ENCODE results near the gene SOX30. TPM values are rescaled to one million over a fixed set of nuclear protein-coding genes. Genes with fewer than 3 reads are reported as not detected.

Gene SOX30
- total RNA-seq, 1 experiment from 2014 or later = 0.46 TPM

DNA sequence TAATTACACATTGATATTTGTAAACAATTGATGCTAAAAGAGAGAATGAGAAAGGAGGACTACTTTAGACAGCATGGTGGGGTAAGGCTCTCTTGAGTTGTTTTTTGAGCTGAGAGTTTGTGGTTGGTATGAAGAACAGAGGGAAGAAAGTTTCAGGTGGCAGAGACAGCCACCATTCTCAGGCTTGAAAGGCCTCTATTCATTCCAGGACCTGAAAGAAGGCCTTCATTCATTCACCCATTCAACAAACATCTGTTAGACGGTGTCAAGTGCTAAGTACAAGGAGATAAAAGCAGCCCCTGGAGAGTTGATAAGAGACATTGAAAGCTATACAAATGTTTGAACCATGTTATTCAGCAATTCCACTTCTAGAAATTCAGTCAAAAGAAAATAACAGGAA lies 55.0 kb downstream of the SOX30 start (continued):
- TF ChIP-seq, protein P1, sequence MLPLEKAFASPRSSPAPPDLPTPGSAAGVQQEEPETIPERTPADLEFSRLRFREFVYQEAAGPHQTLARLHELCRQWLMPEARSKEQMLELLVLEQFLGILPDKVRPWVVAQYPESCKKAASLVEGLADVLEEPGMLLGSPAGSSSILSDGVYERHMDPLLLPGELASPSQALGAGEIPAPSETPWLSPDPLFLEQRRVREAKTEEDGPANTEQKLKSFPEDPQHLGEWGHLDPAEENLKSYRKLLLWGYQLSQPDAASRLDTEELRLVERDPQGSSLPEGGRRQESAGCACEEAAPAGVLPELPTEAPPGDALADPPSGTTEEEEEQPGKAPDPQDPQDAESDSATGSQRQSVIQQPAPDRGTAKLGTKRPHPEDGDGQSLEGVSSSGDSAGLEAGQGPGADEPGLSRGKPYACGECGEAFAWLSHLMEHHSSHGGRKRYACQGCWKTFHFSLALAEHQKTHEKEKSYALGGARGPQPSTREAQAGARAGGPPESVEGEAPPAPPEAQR (CRISPR knock-in tag; IDR thresholded peaks at IDR 0.05) = no peak

DNA sequence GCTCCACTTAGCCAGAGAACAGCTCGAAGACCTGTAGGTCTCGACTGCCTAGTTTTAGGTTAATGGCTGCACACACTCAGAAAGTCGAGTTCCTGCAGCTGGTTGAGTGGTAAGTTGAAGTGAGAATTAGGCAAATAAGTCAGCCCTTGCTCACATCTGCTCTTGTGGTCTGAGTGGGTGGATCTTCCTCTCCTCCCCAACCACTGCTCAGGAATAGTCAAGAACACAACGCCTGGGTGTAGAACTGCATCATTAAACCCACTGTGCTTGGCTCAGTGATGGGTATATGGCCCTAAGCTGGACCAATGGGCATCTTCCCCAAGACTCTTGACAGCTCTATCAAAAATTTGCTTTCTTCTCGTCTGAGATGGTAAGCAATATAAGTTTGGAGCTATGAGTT lies 55.8 kb downstream of the SOX30 start:
- POLR2A ChIA-PET = no interaction called here
- peaks cover 6% of the 10 kb centered on the region for H3K4me1 Mint-ChIP-seq
- no peak overlapping the region for H3K27ac Mint-ChIP-seq
- DNase-seq (ENCODE audit: low spot score) (no peak), ATAC-seq (no peak)
- H3K36me3 Mint-ChIP-seq = no peaks in the 10 kb centered on the region
- TF ChIP-seq, protein P2, sequence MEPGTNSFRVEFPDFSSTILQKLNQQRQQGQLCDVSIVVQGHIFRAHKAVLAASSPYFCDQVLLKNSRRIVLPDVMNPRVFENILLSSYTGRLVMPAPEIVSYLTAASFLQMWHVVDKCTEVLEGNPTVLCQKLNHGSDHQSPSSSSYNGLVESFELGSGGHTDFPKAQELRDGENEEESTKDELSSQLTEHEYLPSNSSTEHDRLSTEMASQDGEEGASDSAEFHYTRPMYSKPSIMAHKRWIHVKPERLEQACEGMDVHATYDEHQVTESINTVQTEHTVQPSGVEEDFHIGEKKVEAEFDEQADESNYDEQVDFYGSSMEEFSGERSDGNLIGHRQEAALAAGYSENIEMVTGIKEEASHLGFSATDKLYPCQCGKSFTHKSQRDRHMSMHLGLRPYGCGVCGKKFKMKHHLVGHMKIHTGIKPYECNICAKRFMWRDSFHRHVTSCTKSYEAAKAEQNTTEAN (CRISPR knock-in tag; IDR thresholded peaks at IDR 0.05) = no peak
- no peak for TF ChIP-seq SP1 (CRISPR knock-in tag; conservative IDR thresholded peaks at IDR 0.05)
- TF ChIP-seq ZNF219 (CRISPR knock-in tag; IDR thresholded peaks at IDR 0.05; ENCODE audit: borderline replicate concordance) = no peak
- no peak for TF ChIP-seq OVOL2 (CRISPR knock-in tag; IDR thresholded peaks at IDR 0.05; ENCODE audit: borderline replicate concordance)
- TF ChIP-seq, protein P3, sequence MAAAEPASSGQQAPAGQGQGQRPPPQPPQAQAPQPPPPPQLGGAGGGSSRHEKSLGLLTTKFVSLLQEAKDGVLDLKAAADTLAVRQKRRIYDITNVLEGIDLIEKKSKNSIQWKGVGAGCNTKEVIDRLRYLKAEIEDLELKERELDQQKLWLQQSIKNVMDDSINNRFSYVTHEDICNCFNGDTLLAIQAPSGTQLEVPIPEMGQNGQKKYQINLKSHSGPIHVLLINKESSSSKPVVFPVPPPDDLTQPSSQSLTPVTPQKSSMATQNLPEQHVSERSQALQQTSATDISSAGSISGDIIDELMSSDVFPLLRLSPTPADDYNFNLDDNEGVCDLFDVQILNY (CRISPR knock-in tag; IDR thresholded peaks at IDR 0.05) = no peak
- TF ChIP-seq FOXJ3 (CRISPR knock-in tag; IDR thresholded peaks at IDR 0.05; ENCODE audit: borderline replicate concordance) = no peak
- no peak for TF ChIP-seq ZNF416 (CRISPR knock-in tag; IDR thresholded peaks at IDR 0.05)
- TF ChIP-seq ZNF317 (CRISPR knock-in tag; IDR thresholded peaks at IDR 0.05; ENCODE audit: borderline replicate concordance, low read depth) = no peak
- TF ChIP-seq, protein P4, sequence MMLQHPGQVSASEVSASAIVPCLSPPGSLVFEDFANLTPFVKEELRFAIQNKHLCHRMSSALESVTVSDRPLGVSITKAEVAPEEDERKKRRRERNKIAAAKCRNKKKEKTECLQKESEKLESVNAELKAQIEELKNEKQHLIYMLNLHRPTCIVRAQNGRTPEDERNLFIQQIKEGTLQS (CRISPR knock-in tag; conservative IDR thresholded peaks at IDR 0.05) = no peak
- TF ChIP-seq, protein P5, sequence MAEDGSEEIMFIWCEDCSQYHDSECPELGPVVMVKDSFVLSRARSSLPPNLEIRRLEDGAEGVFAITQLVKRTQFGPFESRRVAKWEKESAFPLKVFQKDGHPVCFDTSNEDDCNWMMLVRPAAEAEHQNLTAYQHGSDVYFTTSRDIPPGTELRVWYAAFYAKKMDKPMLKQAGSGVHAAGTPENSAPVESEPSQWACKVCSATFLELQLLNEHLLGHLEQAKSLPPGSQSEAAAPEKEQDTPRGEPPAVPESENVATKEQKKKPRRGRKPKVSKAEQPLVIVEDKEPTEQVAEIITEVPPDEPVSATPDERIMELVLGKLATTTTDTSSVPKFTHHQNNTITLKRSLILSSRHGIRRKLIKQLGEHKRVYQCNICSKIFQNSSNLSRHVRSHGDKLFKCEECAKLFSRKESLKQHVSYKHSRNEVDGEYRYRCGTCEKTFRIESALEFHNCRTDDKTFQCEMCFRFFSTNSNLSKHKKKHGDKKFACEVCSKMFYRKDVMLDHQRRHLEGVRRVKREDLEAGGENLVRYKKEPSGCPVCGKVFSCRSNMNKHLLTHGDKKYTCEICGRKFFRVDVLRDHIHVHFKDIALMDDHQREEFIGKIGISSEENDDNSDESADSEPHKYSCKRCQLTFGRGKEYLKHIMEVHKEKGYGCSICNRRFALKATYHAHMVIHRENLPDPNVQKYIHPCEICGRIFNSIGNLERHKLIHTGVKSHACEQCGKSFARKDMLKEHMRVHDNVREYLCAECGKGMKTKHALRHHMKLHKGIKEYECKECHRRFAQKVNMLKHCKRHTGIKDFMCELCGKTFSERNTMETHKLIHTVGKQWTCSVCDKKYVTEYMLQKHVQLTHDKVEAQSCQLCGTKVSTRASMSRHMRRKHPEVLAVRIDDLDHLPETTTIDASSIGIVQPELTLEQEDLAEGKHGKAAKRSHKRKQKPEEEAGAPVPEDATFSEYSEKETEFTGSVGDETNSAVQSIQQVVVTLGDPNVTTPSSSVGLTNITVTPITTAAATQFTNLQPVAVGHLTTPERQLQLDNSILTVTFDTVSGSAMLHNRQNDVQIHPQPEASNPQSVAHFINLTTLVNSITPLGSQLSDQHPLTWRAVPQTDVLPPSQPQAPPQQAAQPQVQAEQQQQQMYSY (CRISPR knock-in tag; IDR thresholded peaks at IDR 0.05) = no peak
- CTCF ChIA-PET = interaction anchor here (1.4 kb wide), 1 partner anchor 268 kb away, joined by 3 read pairs; no protein-coding TSS in a partner anchor
- H3K9me3 Mint-ChIP-seq = 0 out of 2 replicates have a peak, but pooled peaks cover 3% of the 10 kb centered on the region
- no peak overlapping the region for H3K4me3 Mint-ChIP-seq
- no peaks in the 10 kb centered on the region for H3K27me3 Mint-ChIP-seq (ENCODE audit: low read depth)

DNA sequence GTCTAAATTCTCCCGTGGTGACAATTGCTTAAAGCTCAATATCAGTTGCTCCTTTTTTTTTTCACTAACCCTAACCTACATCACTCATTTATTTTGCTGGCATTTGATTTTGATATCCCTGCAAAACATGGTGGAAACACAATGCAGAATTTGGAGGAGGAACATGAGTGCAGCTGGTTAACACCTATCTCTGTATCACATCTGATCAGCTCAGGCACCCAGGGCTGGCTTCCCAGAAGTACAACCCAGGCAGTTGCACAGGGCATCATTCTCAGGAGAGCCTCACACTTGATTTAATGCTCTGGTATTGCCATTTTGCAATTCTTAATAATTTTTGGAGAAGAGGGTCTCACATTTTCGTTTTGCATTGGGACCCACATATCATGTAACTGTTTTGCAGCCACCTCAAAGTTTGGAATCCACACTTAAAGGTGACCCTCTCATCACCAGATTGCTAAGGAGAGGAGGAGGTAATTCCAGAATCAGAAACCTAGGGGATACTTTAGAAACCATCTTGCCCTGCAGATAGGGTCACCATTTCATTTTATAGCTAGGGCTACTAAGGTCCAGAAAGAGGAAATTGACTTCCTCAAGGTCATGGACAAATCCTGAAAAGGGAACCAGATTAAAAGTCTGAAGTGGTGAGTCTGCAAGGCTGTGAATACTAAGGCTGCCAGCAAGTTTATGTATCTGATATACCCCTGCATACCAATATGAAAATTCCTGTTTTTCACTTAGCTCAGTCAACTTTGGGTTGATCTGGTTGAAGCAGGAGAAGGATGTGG lies 57.4 kb downstream of the SOX30 start:
- H3K9me3 Mint-ChIP-seq = 0 out of 2 replicates have a peak, but pooled peaks cover 3% of the 10 kb centered on the region
- DNase-seq (ENCODE audit: low spot score) (no peak), ATAC-seq (no peak)
- no peak overlapping the region for H3K27ac Mint-ChIP-seq
- no peaks in the 10 kb centered on the region for H3K36me3 Mint-ChIP-seq
- H3K4me1 Mint-ChIP-seq = peaks cover 6% of the 10 kb centered on the region
- ChIA-PET CTCF (no interaction called here), POLR2A (no interaction called here)
- H3K27me3 Mint-ChIP-seq (ENCODE audit: low read depth) = no peaks in the 10 kb centered on the region
- H3K4me3 Mint-ChIP-seq = no peak overlapping the region
- no peak for TF ChIP-seq ZNF219 (CRISPR knock-in tag; IDR thresholded peaks at IDR 0.05; ENCODE audit: borderline replicate concordance)
- no peak for TF ChIP-seq ZNF671 (CRISPR knock-in tag; IDR thresholded peaks at IDR 0.05)
- TF ChIP-seq ZNF263 (CRISPR knock-in tag; IDR thresholded peaks at IDR 0.05; ENCODE audit: low read depth) = no peak
- no peak for TF ChIP-seq NR2C2 (CRISPR knock-in tag; IDR thresholded peaks at IDR 0.05)
- no peak for TF ChIP-seq ZNF396 (CRISPR knock-in tag; IDR thresholded peaks at IDR 0.05; ENCODE audit: borderline replicate concordance)
- TF ChIP-seq, protein P5 (CRISPR knock-in tag; IDR thresholded peaks at IDR 0.05) = no peak
- TF ChIP-seq, protein P6, sequence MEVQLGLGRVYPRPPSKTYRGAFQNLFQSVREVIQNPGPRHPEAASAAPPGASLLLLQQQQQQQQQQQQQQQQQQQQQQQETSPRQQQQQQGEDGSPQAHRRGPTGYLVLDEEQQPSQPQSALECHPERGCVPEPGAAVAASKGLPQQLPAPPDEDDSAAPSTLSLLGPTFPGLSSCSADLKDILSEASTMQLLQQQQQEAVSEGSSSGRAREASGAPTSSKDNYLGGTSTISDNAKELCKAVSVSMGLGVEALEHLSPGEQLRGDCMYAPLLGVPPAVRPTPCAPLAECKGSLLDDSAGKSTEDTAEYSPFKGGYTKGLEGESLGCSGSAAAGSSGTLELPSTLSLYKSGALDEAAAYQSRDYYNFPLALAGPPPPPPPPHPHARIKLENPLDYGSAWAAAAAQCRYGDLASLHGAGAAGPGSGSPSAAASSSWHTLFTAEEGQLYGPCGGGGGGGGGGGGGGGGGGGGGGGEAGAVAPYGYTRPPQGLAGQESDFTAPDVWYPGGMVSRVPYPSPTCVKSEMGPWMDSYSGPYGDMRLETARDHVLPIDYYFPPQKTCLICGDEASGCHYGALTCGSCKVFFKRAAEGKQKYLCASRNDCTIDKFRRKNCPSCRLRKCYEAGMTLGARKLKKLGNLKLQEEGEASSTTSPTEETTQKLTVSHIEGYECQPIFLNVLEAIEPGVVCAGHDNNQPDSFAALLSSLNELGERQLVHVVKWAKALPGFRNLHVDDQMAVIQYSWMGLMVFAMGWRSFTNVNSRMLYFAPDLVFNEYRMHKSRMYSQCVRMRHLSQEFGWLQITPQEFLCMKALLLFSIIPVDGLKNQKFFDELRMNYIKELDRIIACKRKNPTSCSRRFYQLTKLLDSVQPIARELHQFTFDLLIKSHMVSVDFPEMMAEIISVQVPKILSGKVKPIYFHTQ (CRISPR knock-in tag; IDR thresholded peaks at IDR 0.05) = no peak
- TF ChIP-seq TP53 (CRISPR knock-in tag; IDR thresholded peaks at IDR 0.05) = no peak

Measured in WTC11 (cell line).